Measurements from ENCODE around the gene CNTN4.
A peak's percentile ranks its signal among the peaks of the same experiment; 100 is the strongest.

CNTN4 gene

GRCh38 chr3:2094941-2095340, 3.7 kb upstream of the CNTN4 start:
- H3K9me3 ChIP-seq (ENCODE audit: low read depth, low read length) = no peaks in the 10 kb centered on the region
- no peak for DNase-seq (ENCODE audit: low read depth, low spot score)
- H3K36me3 ChIP-seq (ENCODE audit: insufficient read depth, low read length) = no peaks in the 10 kb centered on the region
- no peak overlapping the region for H3K4me3 ChIP-seq
- no peak overlapping the region for H3K9ac ChIP-seq (ENCODE audit: insufficient read length)
- TF ChIP-seq POLR2AphosphoS5 (IDR thresholded peaks at IDR 0.05; ENCODE audit: borderline replicate concordance, low read depth, low read length) (no peak), EZH2 (IDR thresholded peaks at IDR 0.05) (no peak), FOXP2 (optimal IDR thresholded peaks at IDR 0.05; ENCODE audit: control extremely low read depth, extremely low read length, insufficient read depth) (no peak)
- H3K27ac ChIP-seq = no peak overlapping the region

GRCh38 chr3:2096216-2096615, 2.5 kb upstream of the CNTN4 start:
- Histone ChIP-seq H3K9me3 (ENCODE audit: low read depth, low read length) (no peaks in the 10 kb centered on the region), H3K9ac (ENCODE audit: insufficient read length) (no peak overlapping the region), H3K27ac (no peak overlapping the region), H3K36me3 (ENCODE audit: insufficient read depth, low read length) (no peaks in the 10 kb centered on the region), H3K4me3 (no peak overlapping the region)
- TF ChIP-seq FOXP2 (optimal IDR thresholded peaks at IDR 0.05; ENCODE audit: control extremely low read depth, extremely low read length, insufficient read depth) (no peak), EZH2 (IDR thresholded peaks at IDR 0.05) (no peak), POLR2AphosphoS5 (IDR thresholded peaks at IDR 0.05; ENCODE audit: borderline replicate concordance, low read depth, low read length) (no peak)
- DNase-seq (ENCODE audit: low read depth, low spot score) = no peak

GRCh38 chr3:2097641-2098191, 950 bp upstream of the CNTN4 start:
- H3K36me3 ChIP-seq (ENCODE audit: insufficient read depth, low read length) = no peaks in the 10 kb centered on the region
- peak overlapping the region; percentile 81 for H3K4me3 ChIP-seq
- H3K27ac ChIP-seq = no peak overlapping the region
- TF ChIP-seq EZH2 (IDR thresholded peaks at IDR 0.05) = no peak
- no peak for TF ChIP-seq FOXP2 (optimal IDR thresholded peaks at IDR 0.05; ENCODE audit: control extremely low read depth, extremely low read length, insufficient read depth)
- no peak for TF ChIP-seq POLR2AphosphoS5 (IDR thresholded peaks at IDR 0.05; ENCODE audit: borderline replicate concordance, low read depth, low read length)
- DNase-seq (ENCODE audit: low read depth, low spot score) = peak; percentile 12
- no peaks in the 10 kb centered on the region for H3K9me3 ChIP-seq (ENCODE audit: low read depth, low read length)
- no peak overlapping the region for H3K9ac ChIP-seq (ENCODE audit: insufficient read length)

GRCh38 chr3:2099028-2099671, 484 bp downstream of the CNTN4 start:
- Histone ChIP-seq H3K4me3 (peak overlapping the region; percentile 81), H3K9me3 (ENCODE audit: low read depth, low read length) (no peaks in the 10 kb centered on the region), H3K36me3 (ENCODE audit: insufficient read depth, low read length) (no peaks in the 10 kb centered on the region), H3K27ac (no peak overlapping the region), H3K9ac (ENCODE audit: insufficient read length) (peak overlapping the region; percentile 59)
- no peak for DNase-seq (ENCODE audit: low read depth, low spot score)
- TF ChIP-seq FOXP2 (optimal IDR thresholded peaks at IDR 0.05; ENCODE audit: control extremely low read depth, extremely low read length, insufficient read depth) (no peak), EZH2 (IDR thresholded peaks at IDR 0.05) (no peak), POLR2AphosphoS5 (IDR thresholded peaks at IDR 0.05; ENCODE audit: borderline replicate concordance, low read depth, low read length) (no peak)

GRCh38 chr3:2099779-2100191, 1.1 kb downstream of the CNTN4 start:
- H3K4me3 ChIP-seq = peak overlapping the region; percentile 81
- DNase-seq (ENCODE audit: low read depth, low spot score) = no peak
- H3K9me3 ChIP-seq (ENCODE audit: low read depth, low read length) = no peaks in the 10 kb centered on the region
- no peaks in the 10 kb centered on the region for H3K36me3 ChIP-seq (ENCODE audit: insufficient read depth, low read length)
- H3K9ac ChIP-seq (ENCODE audit: insufficient read length) = no peak overlapping the region
- TF ChIP-seq EZH2 (IDR thresholded peaks at IDR 0.05) = no peak
- H3K27ac ChIP-seq = no peak overlapping the region

GRCh38 chr3:2106438-2106837, 7.8 kb downstream of the CNTN4 start:
- TF ChIP-seq EZH2 (IDR thresholded peaks at IDR 0.05) (no peak), FOXP2 (optimal IDR thresholded peaks at IDR 0.05; ENCODE audit: control extremely low read depth, extremely low read length, insufficient read depth) (no peak)
- DNase-seq (ENCODE audit: low read depth, low spot score) = no peak
- no peak overlapping the region for H3K9ac ChIP-seq (ENCODE audit: insufficient read length)
- no peak overlapping the region for H3K4me3 ChIP-seq
- H3K27ac ChIP-seq = no peak overlapping the region
- no peaks in the 10 kb centered on the region for H3K9me3 ChIP-seq (ENCODE audit: low read depth, low read length)
- H3K36me3 ChIP-seq (ENCODE audit: insufficient read depth, low read length) = no peaks in the 10 kb centered on the region

GRCh38 chr3:2110597-2111117, 12.0 kb downstream of the CNTN4 start:
- Histone ChIP-seq H3K27ac (no peak overlapping the region), H3K9me3 (ENCODE audit: low read depth, low read length) (no peaks in the 10 kb centered on the region), H3K4me3 (no peak overlapping the region), H3K9ac (ENCODE audit: insufficient read length) (no peak overlapping the region), H3K36me3 (ENCODE audit: insufficient read depth, low read length) (no peaks in the 10 kb centered on the region)
- no peak for TF ChIP-seq FOXP2 (optimal IDR thresholded peaks at IDR 0.05; ENCODE audit: control extremely low read depth, extremely low read length, insufficient read depth)
- no peak for TF ChIP-seq POLR2AphosphoS5 (IDR thresholded peaks at IDR 0.05; ENCODE audit: borderline replicate concordance, low read depth, low read length)
- TF ChIP-seq EZH2 (IDR thresholded peaks at IDR 0.05) = no peak
- DNase-seq (ENCODE audit: low read depth, low spot score) = no peak

- no peak overlapping the region for H3K9ac ChIP-seq (ENCODE audit: insufficient read length)
- no peak for DNase-seq (ENCODE audit: low read depth, low spot score)
- no peak overlapping the region for H3K27ac ChIP-seq
- H3K36me3 ChIP-seq (ENCODE audit: insufficient read depth, low read length) = no peaks in the 10 kb centered on the region
- no peaks in the 10 kb centered on the region for H3K9me3 ChIP-seq (ENCODE audit: low read depth, low read length)
- H3K4me3 ChIP-seq = no peak overlapping the region
- TF ChIP-seq EZH2 (IDR thresholded peaks at IDR 0.05) (no peak), FOXP2 (optimal IDR thresholded peaks at IDR 0.05; ENCODE audit: control extremely low read depth, extremely low read length, insufficient read depth) (no peak), POLR2AphosphoS5 (IDR thresholded peaks at IDR 0.05; ENCODE audit: borderline replicate concordance, low read depth, low read length) (no peak)
Observed at GRCh38 chr3:2114617-2115275, 16.1 kb downstream of the CNTN4 start.

Measured in SK-N-MC (cell line).